Renal cortical epithelial cell (primary cell): ENCODE data around the gene GMEB2. TPM values are rescaled to one million over a fixed set of nuclear protein-coding genes. Genes with fewer than 3 reads are reported as not detected.

ENCODE experiments used
- DNase-seq: peaks from one replicate; pipeline ENCODE4 v3.0.0-alpha.2; 2011; ENCODE audit warnings: low read depth
- total RNA-seq: library from RNA; depleted of rRNA; stranded (reverse); fragments of >200 nt; gene quantifications from 2 replicates; pipeline ENCODE4 v1.2.3, GENCODE V29; 2014

The GMEB2 gene
- total RNA-seq, 1 donor from 2014 or later, result 17.2 TPM

DNA sequence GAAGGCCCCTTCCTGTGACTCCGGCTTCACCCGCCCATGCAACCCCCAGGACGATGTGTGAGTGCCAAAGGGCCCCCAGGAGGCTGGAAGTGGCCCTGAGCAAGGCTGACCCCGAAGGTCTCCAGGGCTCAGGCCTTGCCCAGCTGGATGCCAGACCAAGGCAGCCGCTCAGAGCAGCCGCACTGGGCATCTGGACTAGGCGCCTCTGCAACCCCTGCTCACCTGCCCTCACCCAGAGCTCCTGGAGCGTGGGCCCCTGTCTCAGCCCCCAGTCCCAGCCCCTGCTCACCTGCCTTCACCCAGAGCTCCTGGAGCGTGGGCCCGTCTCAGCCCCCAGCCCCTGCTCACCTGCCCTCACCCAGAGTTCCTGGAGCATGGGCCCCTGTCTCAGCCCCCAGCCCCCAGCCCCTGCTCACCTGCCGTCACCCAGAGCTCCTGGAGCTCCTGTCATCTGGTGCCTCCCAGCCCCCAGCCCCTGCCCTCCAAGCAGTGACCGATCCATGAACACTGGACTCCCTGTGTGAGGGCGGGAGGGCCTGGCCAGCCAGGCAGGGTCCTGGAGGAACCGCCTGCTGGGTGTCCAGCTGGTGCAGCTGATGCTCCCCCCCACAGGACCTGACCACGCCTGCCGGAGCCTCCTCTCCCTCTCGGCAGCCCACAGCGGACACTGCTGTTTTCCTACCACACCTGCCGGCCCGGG lies 80.5 kb downstream of the GMEB2 start:
- DNase-seq, result no peak

DNA sequence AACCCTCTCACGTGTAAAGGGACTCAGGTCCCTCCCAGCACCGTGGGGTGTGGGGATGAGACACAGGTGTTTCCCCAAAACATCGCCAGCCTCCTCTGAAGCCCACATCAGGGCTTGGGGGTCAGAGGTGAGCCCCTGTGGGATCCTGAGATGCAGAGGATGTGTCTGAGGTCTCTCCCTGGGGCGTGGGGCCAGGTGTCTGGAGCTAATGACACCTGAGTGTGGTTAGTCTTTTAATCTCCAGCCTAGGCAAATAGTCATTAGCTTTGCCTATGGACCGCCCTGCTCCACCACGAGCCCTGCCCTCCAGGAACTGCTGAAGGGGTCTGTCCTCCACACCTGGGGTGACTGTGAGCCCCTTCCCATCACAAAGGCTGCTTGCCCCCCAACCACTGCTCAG lies 81.1 kb downstream of the GMEB2 start:
- no peak for DNase-seq

DNA sequence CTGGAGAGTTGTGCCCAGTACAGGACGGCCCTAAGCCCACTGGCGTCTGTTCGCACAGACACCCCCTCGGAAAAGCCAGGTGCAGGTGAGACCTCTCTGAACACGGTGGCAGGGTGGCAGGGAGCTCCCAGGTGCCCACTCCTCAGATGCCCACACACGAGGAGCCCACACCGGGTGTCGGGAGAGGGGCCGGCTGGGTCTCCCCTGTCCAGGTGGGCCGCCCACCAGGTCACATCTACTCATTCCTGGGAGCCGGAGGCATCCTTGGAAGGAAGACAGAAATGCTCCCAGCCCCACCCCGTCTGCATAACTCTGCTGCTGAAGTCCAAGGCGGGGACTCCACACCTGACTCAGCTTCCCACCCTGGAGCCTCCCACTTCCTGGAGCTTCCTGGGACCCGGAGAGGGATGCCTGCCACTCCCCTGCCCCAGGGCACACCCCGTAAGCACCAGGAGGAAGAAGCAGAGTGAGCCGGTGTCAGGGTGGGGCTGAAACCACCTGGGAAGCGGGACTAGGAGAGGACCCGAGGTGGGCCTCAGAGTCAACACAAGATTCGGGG lies 81.9 kb downstream of the GMEB2 start:
- peak; percentile 33 for DNase-seq

DNA sequence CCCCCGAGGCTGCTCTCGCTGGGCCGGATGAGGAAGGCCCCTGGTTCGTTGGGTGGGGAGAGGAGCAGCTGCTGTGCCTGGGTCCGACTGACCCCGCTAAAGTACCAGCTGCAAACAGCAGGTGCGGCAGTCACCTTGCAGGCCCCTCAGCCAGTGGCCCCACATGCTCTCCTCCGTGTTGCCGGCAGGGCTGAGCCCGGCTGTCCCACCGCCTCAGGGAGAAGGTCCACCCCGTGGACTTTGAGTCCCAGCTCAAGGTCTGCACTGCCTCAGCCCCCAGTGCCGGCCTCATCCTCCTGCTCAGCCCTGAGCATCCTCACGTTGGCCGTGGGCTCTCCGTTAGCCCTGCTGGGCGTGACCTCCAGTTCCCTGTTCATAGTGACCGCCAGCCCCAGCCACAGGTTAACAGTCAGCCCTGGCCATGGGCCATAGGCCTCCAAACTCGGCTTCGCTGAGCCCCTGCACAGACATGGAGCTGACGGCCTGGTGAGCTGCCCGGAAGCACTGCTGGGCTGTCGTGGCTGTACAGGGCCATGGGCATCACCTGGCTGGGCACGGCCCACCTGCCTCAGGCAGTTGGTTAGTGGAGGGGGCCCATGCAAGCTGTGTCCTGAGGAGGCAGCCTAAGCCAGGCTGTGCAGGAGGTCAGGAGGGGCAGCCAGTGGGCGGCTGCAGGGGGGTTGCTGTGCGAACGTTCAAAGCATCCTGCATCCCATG lies 82.5 kb downstream of the GMEB2 start:
- DNase-seq, result no peak

DNA sequence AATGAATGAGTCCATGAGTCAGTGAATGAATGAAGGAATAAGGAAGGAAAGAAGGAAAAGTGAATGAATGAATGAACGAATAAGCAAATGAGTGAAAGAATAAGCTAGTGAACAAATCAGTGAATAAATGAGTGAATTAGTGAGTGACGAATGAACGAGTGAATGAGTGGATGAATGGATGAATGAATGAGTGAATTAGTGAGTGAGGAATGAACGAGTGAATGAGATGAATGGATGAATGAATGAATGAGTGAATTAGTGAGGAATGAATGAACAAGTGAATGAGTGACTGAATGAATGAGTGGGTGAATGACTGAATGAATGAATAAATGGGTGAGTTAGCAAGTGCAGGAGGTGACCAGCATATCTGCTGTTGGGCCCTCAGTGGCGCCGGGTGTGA lies 83.2 kb downstream of the GMEB2 start:
- DNase-seq, result no peak

GRCh38 chr20:63543131-63543530 lies 83.8 kb downstream of the GMEB2 start:
- DNase-seq, result no peak

GRCh38 chr20:63542696-63543095 lies 84.2 kb downstream of the GMEB2 start:
- DNase-seq, result no peak

- DNase-seq, result no peak
Measured at GRCh38 chr20:63542031-63542559, 84.8 kb downstream of the GMEB2 start.

DNA sequence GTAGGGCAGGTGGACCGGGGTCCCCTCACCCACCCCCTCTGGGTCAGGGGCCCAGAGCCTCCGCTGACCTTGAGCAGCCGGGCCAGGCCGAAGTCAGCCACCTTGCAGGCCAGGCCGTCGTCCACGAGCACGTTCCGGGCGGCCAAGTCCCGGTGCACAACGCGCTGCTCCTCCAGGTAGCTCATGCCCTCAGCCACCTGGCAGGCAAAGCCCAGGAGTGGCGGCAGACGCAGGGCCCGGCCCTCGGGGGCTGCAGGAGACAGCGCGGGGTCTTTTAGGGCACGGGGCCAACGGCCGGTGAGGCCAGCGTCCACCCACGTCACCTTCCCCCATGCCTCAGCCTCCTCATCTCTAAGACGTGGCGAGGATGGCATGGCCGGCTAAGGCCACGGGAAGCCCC lies 85.5 kb downstream of the GMEB2 start:
- DNase-seq, result no peak

DNA sequence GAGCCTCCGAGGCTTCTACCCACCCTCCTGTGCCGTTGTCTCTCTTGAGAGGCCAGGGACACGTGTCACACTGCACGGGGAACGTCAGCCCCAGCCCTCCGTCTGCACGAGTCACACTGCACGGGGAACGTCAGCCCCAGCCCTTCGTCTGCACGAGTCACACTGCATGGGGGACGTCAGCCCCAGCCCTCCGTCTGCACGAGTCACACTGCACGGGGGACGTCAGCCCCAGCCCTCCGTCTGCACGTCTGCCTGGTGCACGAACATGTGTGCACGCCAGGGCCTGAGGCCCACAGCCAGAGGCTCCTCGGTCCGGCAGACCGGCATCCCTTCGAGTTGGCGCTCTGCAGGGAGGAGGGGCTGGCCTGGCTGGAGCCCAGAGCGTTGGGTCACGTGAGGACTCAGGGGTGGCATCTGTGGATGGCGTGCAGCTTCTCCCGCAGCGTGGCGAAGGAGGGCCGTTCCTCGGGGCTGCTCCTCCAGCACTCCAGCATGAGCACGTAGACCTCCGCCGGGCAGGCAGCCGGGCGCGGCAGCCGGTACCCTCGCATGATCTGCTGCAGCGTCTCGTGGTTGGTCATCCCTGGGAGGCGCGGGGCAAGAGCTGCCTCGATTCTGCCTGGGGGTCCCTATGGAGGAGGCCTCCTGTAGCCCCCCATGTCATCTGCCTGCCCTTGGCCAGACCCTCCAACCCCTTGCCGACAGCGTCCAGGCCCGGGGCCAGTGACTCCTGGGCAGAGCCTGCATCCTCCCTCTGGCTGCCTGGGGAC lies 86.3 kb downstream of the GMEB2 start:
- DNase-seq, result no peak

- DNase-seq, result no peak
Measured at GRCh38 chr20:63539441-63540370, 87.2 kb downstream of the GMEB2 start.

- no peak for DNase-seq
Measured at GRCh38 chr20:63539092-63539430, 87.8 kb downstream of the GMEB2 start.

DNA sequence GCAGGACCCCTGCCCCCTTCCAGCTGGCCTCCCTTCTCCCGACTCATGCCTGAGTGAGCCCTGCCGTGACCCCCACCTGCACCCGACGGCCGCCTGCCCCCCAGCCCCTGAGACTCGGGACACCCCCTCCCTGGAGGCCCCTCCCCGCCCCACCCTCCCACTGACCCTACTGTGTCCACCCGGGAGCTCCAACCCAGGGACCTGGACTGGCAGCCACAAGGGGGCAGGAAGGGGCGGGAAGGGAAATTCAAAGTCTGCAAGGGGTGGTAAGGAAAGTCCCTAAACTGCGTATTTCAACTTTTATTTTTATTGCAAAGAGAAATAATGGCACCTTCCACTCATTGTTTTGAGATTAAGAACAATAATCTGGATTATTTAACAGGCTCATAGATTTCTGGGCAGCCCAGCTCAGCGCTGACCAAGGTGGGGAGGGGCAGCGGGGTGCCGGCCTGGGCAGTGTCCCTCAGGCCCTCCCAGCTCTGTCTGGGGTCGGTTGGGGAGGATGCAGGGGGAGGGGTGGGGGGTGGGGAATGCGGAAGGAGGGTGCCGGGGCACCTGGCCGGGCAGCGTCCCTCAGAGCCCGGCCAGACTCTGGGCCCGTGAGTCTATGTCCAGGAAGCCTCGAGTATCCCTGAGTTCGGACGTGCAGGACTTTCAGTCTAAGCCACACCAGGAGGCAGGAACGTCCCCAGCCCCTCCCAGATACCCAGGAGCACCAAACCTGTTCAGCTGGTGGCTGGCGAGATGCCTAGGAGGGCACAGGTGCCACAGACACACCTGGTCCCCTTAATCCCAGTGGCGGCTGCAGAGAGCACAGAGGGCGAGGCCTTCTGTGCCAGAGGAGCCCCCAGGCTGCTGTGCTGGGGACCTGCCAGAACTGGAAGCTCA lies 88.5 kb downstream of the GMEB2 start:
- no peak for DNase-seq

Other genes starting within 250 kb of the GMEB2 start
- not detected in 2 replicates for gene KCNQ2, start 154.4 kb downstream of the GMEB2 start, total RNA-seq
- gene EEF1A2, start 128.0 kb downstream of the GMEB2 start, total RNA-seq, result 4.5 and 29.3 TPM in 2 replicates
- 7.3 and 49.8 TPM in 2 replicates for gene PPDPF, start 106.3 kb downstream of the GMEB2 start, total RNA-seq
- 0.05 and 0.17 TPM in 2 replicates for gene PTK6, start 89.7 kb downstream of the GMEB2 start, total RNA-seq
- not detected in 2 replicates for gene SRMS, start 79.4 kb downstream of the GMEB2 start, total RNA-seq
- gene FNDC11, start 72.9 kb downstream of the GMEB2 start, total RNA-seq, result 0.69 and 0.85 TPM in 2 replicates
- gene HELZ2, start 52.9 kb downstream of the GMEB2 start, total RNA-seq, result 55.4 and 67.4 TPM in 2 replicates
- gene STMN3, start 26.3 kb upstream of the GMEB2 start, total RNA-seq, result 17.9 and 30.9 TPM in 2 replicates
- gene RTEL1, start 31.2 kb upstream of the GMEB2 start, total RNA-seq, result 5.6 and 8.0 TPM in 2 replicates
- 10.8 and 191 TPM in 2 replicates for gene TNFRSF6B, start 69.6 kb upstream of the GMEB2 start, total RNA-seq
- gene ARFRP1, start 80.9 kb upstream of the GMEB2 start, total RNA-seq, result 30.0 and 59.2 TPM in 2 replicates
- gene ZGPAT, start 80.9 kb upstream of the GMEB2 start, total RNA-seq, result 25.7 and 30.6 TPM in 2 replicates
- gene LIME1, start 109.6 kb upstream of the GMEB2 start, total RNA-seq, result 3.5 and 4.3 TPM in 2 replicates
- 14.9 and 31.5 TPM in 2 replicates for gene SLC2A4RG, start 112.7 kb upstream of the GMEB2 start, total RNA-seq
- gene ZBTB46, start 204.2 kb upstream of the GMEB2 start, total RNA-seq, result 3.5 and 5.4 TPM in 2 replicates
- not detected in 2 replicates for gene ABHD16B, start 234.4 kb upstream of the GMEB2 start, total RNA-seq
- 154 and 158 TPM in 2 replicates for gene TPD52L2, start 238.2 kb upstream of the GMEB2 start, total RNA-seq